DND-41 (cell line): ENCODE data around the gene IL9.

Experiments used
- EZH2 ChIP-seq: IDR thresholded peaks from 3 replicates; pipeline ENCODE4 v1.6.1; 2012; ENCODE audit warnings: borderline replicate concordance, low read depth, mild to moderate bottlenecking, moderate library complexity, low read length, inconsistent platforms; ENCODE audit not compliant: severe bottlenecking
- TF ChIP-seq, protein P1 (sequence below): IDR thresholded peaks from 2 replicates; pipeline ENCODE4 v1.5.1; 2012; ENCODE audit warnings: borderline replicate concordance, low read length, moderate library complexity, mild to moderate bottlenecking; ENCODE audit not compliant: poor library complexity, severe bottlenecking; ENCODE audit errors: extremely low read depth

DNA sequence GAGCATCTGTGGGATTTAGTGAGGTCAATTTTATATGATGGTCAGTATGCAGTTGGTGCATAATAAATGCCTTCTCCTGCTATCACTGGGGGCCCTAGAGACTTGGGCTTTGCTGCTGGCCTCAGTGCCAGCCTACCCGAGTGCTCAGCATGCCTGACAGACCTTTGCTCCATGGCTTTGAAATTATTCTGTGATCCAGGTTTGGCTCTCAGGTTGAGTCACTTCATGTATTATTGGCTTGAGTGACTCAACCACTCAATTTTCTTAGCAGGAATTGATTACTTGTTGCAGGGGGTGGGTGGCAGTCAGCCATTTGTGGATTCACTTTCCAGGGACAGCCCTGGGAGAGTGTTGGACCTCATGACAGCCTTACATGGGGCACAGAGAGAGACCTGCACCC is 47.7 kb downstream of the IL9 start:
- no peak for TF ChIP-seq EZH2
- TF ChIP-seq, protein P1, sequence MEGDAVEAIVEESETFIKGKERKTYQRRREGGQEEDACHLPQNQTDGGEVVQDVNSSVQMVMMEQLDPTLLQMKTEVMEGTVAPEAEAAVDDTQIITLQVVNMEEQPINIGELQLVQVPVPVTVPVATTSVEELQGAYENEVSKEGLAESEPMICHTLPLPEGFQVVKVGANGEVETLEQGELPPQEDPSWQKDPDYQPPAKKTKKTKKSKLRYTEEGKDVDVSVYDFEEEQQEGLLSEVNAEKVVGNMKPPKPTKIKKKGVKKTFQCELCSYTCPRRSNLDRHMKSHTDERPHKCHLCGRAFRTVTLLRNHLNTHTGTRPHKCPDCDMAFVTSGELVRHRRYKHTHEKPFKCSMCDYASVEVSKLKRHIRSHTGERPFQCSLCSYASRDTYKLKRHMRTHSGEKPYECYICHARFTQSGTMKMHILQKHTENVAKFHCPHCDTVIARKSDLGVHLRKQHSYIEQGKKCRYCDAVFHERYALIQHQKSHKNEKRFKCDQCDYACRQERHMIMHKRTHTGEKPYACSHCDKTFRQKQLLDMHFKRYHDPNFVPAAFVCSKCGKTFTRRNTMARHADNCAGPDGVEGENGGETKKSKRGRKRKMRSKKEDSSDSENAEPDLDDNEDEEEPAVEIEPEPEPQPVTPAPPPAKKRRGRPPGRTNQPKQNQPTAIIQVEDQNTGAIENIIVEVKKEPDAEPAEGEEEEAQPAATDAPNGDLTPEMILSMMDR: no peak
